Natural killer cell (primary cell): ENCODE data around the gene LY6G5B. TPM values are rescaled to one million over a fixed set of nuclear protein-coding genes. Genes with fewer than 3 reads are reported as not detected.

Experiments
- ATAC-seq, 3 donors: fragments of 150-1000 bp in 2 of 3; fragments of 200-7000 bp in 1 of 3; cut with Tn5 transposase; 1 replicate in 1 of 3; 2 replicates in 2 of 3; pipeline ENCODE4 v1.10.0; 2021; ENCODE audit warnings: mild to moderate bottlenecking in 2 of 3, moderate library complexity in 2 of 3
- DNase-seq, 2 donors: peaks; one replicate each; pipeline versions ENCODE4 v3.0.0 to v3.0.0-alpha.2; 2013 to 2021; ENCODE audit warnings: mixed read lengths in 1 of 2
- H3K27ac ChIP-seq: one replicate; pipeline ENCODE4 v1.5.1; 2013; ENCODE audit warnings: mild to moderate bottlenecking, low read length
- H3K27me3 ChIP-seq: one replicate; pipeline ENCODE4 v1.6.1; 2013; ENCODE audit warnings: low read length; ENCODE audit not compliant: control insufficient read depth, insufficient read depth
- H3K36me3 ChIP-seq: one replicate; pipeline ENCODE4 v1.6.1; 2013; ENCODE audit warnings: low read length; ENCODE audit not compliant: control insufficient read depth, insufficient read depth
- H3K4me1 ChIP-seq: one replicate; pipeline ENCODE4 v1.6.1; 2013; ENCODE audit warnings: low read length; ENCODE audit not compliant: control insufficient read depth, insufficient read depth
- H3K4me3 ChIP-seq: one replicate; pipeline ENCODE4 v1.5.1; 2013; ENCODE audit warnings: low read length
- H3K9me3 ChIP-seq: one replicate; pipeline ENCODE4 v1.6.1; 2013; ENCODE audit warnings: low read length; ENCODE audit not compliant: control insufficient read depth, insufficient read depth
- H3K27ac Mint-ChIP-seq, 2 donors: one replicate each; pipeline ENCODE4 v1.8.0; 2022; ENCODE audit warnings: mild to moderate bottlenecking in 2 of 2, mixed read lengths in 2 of 2, moderate library complexity in 1 of 2
- H3K27me3 Mint-ChIP-seq, 2 donors: one replicate each; pipeline ENCODE4 v1.8.0; 2022; ENCODE audit warnings: low read depth in 2 of 2, mixed read lengths in 2 of 2
- H3K36me3 Mint-ChIP-seq: one replicate; pipeline ENCODE4 v1.8.0; 2022; ENCODE audit warnings: mixed read lengths
- H3K4me1 Mint-ChIP-seq, 2 donors: one replicate each; pipeline ENCODE4 v1.8.0; 2022; ENCODE audit warnings: mixed read lengths in 2 of 2
- H3K4me3 Mint-ChIP-seq: one replicate; pipeline ENCODE4 v1.8.0; 2022; ENCODE audit warnings: mild to moderate bottlenecking, moderate library complexity, mixed read lengths
- H3K9me3 Mint-ChIP-seq, 2 donors: one replicate each; pipeline ENCODE4 v1.8.0; 2022; ENCODE audit warnings: mixed read lengths in 2 of 2
- CTCF ChIP-seq: fragments of 200-600 bp; IDR thresholded peaks from one replicate; pipeline ENCODE4 v1.8.0; 2022; ENCODE audit warnings: antibody characterized with exemption
- WGBS: methylation state at CpG from one replicate; pipeline ENCODE4 v1.1.7; 2013; ENCODE audit warnings: missing lambda C conversion rate; ENCODE audit not compliant: insufficient coverage; 5-methylcytosine and 5-hydroxymethylcytosine counted together
- intact Hi-C: fragments of 100-400 bp; cut with micrococcal nuclease; formaldehyde crosslinking; loops from one replicate; pipeline ENCODE4 v1.14.2; 2022
- total RNA-seq, 4 donors: library from RNA; stranded (reverse); fragments of 120-200 nt in 1 of 4; gene quantifications; one replicate each; pipeline versions ENCODE4 v1.2.3 to v1.2.4, GENCODE V29; 2013 to 2022

The LY6G5B gene
- total RNA-seq, 3 donors from 2014 or later (not counting 1 experiment from before 2014, with no cell fraction given) = 39.9 to 50.0 (median 46.0) TPM

- H3K4me1 Mint-ChIP-seq = peaks cover 5 to 7% of the 10 kb centered on the region in 2 donors
- 94% methylated on average over 6 of the region's 6 CpGs for WGBS
Measured at GRCh38 chr6:31640612-31641011, 29.2 kb upstream of the LY6G5B start.

GRCh38 chr6:31641370-31641769 is 28.4 kb upstream of the LY6G5B start:
- Mint-ChIP-seq H3K27me3 (no peaks in the 10 kb centered on the region), H3K27ac (no peak overlapping the region), H3K4me3 (no peak overlapping the region), H3K4me1 (peaks cover 6 to 8% of the 10 kb centered on the region in 2 donors), H3K36me3 (peaks cover 7% of the 10 kb centered on the region), H3K9me3 (no peaks in the 10 kb centered on the region)
- peaks cover 91% of the 10 kb centered on the region for H3K36me3 ChIP-seq
- ATAC-seq = no peak
- no peak overlapping the region for H3K27ac ChIP-seq
- no peaks in the 10 kb centered on the region for H3K27me3 ChIP-seq
- WGBS = 100% methylated on average over 3 of the region's 4 CpGs
- no peak for DNase-seq
- no peak overlapping the region for H3K4me3 ChIP-seq
- no peaks in the 10 kb centered on the region for H3K9me3 ChIP-seq
- no peak for TF ChIP-seq CTCF
- no peaks in the 10 kb centered on the region for H3K4me1 ChIP-seq
- intact Hi-C loops = no loop called here

More at GRCh38 chr6:31640612-31641011, 29.2 kb upstream of the LY6G5B start:
- Histone ChIP-seq H3K27ac (no peak overlapping the region), H3K27me3 (no peaks in the 10 kb centered on the region), H3K4me3 (no peak overlapping the region), H3K9me3 (no peaks in the 10 kb centered on the region), H3K36me3 (peaks cover 94% of the 10 kb centered on the region), H3K4me1 (no peaks in the 10 kb centered on the region)
- Mint-ChIP-seq H3K27me3 (no peaks in the 10 kb centered on the region), H3K9me3 (no peaks in the 10 kb centered on the region), H3K36me3 (peaks cover 5% of the 10 kb centered on the region), H3K4me3 (no peak overlapping the region), H3K27ac (peak overlapping the region in 1 of 2 donors; percentile 57)
- no peak for DNase-seq
- no peak for TF ChIP-seq CTCF
- intact Hi-C loops = no loop called here
- no peak for ATAC-seq

GRCh38 chr6:31642798-31643570 is 26.8 kb upstream of the LY6G5B start:
- no peak for DNase-seq
- TF ChIP-seq CTCF = no peak
- peaks cover 7% of the 10 kb centered on the region for H3K36me3 Mint-ChIP-seq
- intact Hi-C loops = no loop called here
- H3K9me3 ChIP-seq = no peaks in the 10 kb centered on the region
- H3K27ac ChIP-seq = no peak overlapping the region
- peaks cover 89% of the 10 kb centered on the region for H3K36me3 ChIP-seq
- no peaks in the 10 kb centered on the region for H3K9me3 Mint-ChIP-seq
- 100% methylated on average over 6 of the region's 6 CpGs for WGBS
- no peak overlapping the region for H3K27ac Mint-ChIP-seq
- H3K27me3 ChIP-seq = no peaks in the 10 kb centered on the region
- no peak overlapping the region for H3K4me3 ChIP-seq
- H3K4me1 ChIP-seq = no peaks in the 10 kb centered on the region
- H3K4me1 Mint-ChIP-seq = peaks cover 6 to 8% of the 10 kb centered on the region in 2 donors
- H3K4me3 Mint-ChIP-seq = no peak overlapping the region
- H3K27me3 Mint-ChIP-seq = no peaks in the 10 kb centered on the region
- no peak for ATAC-seq
